GM12875 (cell line): ENCODE measurements around the gene MCUR1.

Source experiments
- H3K4me3 ChIP-seq: one replicate; pipeline ENCODE4 v1.5.1; 2011; ENCODE audit warnings: low read depth, low read length, control low read depth
- TF ChIP-seq, protein P1 (sequence below): IDR thresholded peaks from 2 replicates; pipeline ENCODE4 v1.5.1; 2011; ENCODE audit warnings: low read depth, mild to moderate bottlenecking, control low read depth, inconsistent platforms, low read length, moderate library complexity, borderline replicate concordance; ENCODE audit not compliant: insufficient read depth

The MCUR1 gene

DNA sequence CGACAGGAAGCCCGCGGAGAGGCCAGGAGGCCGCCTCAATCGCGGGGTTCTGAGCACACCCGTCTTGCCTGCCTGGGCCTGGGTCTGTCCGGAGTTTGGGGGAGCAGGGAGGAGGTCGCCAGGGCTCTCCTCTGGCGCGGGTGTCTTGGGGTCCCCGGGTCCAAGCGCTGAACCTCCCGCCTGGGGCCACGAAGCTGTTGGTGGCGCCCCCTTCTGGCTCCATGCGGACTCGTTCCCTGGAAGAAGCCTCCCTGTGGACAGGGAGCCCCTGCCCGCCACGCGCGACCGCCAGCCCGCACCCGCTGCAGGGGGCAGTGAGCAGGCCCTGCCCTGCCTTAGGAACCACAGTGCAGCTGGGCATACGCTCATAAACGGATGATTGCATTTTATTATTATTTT is 44.7 kb downstream of the MCUR1 start:
- TF ChIP-seq, protein P1, sequence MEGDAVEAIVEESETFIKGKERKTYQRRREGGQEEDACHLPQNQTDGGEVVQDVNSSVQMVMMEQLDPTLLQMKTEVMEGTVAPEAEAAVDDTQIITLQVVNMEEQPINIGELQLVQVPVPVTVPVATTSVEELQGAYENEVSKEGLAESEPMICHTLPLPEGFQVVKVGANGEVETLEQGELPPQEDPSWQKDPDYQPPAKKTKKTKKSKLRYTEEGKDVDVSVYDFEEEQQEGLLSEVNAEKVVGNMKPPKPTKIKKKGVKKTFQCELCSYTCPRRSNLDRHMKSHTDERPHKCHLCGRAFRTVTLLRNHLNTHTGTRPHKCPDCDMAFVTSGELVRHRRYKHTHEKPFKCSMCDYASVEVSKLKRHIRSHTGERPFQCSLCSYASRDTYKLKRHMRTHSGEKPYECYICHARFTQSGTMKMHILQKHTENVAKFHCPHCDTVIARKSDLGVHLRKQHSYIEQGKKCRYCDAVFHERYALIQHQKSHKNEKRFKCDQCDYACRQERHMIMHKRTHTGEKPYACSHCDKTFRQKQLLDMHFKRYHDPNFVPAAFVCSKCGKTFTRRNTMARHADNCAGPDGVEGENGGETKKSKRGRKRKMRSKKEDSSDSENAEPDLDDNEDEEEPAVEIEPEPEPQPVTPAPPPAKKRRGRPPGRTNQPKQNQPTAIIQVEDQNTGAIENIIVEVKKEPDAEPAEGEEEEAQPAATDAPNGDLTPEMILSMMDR: no peak
- H3K4me3 ChIP-seq: no peak overlapping the region

DNA sequence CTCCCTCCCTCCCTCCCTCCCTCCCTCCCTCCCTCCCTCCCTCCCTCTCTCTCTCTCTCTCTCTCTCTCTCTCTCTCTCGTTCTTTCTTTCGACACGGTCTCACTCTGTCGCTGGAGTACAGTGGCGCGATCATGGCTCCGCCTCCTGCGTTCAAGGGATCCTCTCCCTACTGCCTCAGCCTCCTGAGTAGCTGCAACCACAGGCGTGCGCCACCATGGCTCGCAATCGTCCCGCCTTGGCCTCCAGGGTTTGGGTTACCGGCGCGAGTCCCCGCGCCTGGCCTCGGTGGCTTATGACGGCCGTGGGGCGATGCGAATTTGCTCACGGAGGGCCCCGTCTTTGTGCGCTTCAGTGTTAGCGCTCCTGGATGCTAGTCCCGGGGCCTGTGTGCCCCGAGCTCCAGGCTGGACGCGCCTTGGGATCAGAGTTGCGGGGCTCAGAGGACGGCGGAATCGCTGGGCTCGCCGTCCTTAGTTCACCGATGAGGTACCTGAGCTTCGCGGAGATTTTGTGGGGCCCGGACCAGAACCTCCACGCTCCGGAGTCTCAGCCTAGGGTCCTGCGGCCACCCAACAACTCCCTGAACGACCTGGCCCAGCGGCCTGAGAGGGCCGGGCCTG is 45.2 kb downstream of the MCUR1 start:
- TF ChIP-seq, protein P1: no peak

DNA sequence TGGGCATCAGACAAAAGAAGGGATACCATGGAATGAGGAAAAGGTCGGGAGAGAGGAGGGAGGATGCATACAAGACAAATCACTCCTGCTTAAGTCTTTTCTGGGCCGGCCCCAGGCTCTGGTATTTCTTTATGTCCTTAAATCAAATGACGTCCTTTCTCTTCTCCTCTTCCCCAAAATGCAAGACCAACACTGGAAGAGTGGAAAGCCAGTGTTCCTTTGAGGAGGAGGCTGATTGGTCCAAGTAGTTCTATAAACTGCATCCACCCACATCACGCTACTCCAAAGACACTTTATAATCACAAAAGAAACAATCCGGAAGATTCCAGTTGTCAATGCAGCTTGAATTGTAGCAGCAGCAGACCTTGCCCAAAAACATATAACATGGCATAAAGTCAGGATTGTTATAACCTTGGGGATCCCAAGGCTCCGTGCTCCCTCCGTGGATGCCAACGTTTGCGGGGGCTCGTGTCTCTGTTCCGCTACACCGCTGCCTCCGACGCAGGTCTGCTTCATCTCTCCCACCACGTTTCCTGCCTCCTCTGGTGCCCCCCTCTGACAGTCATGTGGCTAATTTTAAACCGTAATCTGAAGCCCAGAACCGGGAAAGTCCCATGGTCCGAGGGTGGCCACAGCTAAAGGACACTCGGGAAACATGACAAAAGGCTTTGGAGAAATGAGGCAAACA is 47.1 kb downstream of the MCUR1 start:
- H3K4me3 ChIP-seq: no peak overlapping the region
- TF ChIP-seq, protein P1: no peak

More for the DNA sequence above, 45.2 kb downstream of the MCUR1 start:
- no peak overlapping the region for H3K4me3 ChIP-seq

DNA sequence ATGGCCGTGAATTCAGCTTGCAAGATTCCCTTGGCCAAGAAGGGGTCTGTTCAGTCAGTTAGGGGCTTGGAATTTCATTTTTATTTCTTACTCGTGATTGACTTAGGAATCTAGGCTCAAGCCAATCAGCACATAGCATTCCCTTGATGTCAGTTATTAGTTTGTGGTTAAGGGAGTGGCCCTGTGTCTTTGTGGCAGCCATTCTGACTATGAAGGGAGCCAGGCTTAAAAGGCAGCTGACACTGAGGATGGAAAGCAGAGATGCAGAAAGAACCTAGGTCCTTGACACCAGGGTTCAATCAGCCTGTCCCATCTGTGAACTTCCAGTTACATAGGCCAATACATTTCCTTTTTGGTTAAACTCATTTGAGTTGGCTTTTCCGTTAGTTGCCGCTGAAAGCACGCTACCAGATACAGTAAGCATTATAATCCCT is 48.1 kb downstream of the MCUR1 start:
- TF ChIP-seq, protein P1: no peak

DNA sequence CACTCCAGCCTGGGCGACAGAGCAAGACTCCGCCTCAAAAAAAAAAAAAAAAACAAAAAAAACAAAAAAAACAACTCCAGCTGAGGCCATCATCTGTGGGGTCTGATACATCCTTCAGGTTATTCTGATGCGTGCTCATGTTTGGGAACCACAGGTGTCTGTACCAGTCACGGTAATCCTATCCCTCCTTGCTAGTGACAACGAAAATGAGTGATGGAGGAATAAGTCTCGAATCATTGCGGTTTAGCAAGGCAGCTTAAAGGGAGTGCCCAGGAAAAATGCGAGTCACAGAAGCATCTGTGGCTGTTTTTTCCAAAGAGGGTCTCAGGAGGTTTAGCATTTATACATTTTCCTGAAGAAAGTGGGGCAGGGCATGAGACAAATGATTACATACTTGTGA is 48.8 kb downstream of the MCUR1 start:
- no peak overlapping the region for H3K4me3 ChIP-seq
- TF ChIP-seq, protein P1: no peak

More for the DNA sequence above, 48.1 kb downstream of the MCUR1 start:
- no peak overlapping the region for H3K4me3 ChIP-seq

DNA sequence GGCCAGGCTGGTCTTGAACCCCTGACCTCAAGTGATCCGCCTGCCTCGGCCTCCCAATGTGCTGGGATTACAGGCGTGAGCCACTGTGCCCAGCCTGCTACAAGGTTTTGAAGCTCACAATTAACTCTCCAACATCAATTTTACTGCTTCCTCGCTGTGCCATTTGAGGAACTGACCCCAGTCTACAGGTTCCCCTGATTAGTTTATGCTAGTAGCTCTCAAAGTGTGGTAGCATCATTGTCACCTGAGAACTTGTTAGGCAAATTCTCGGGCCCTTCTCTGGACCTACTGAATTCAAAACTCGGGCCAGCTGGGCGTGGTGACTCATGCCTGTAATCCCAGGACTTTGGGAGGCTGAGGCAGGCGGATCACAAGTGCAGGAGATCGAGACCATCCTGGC is 49.4 kb downstream of the MCUR1 start:
- TF ChIP-seq, protein P1: no peak
- no peak overlapping the region for H3K4me3 ChIP-seq
